Activated CD8-positive, alpha-beta memory T cell treated with anti-CD3 and anti-CD28 coated beads, Interleukin-2, amount 10 ng/mL, durations not matched to agents 7 days and 5 days (primary cell): ENCODE data around the gene LPO. TPM values are rescaled to one million over a fixed set of nuclear protein-coding genes. Genes with fewer than 3 reads are reported as not detected.

ENCODE experiments used
- ATAC-seq: fragments of 150-1000 bp; cut with Tn5 transposase; one replicate; pipeline ENCODE4 v1.10.0; 2021; ENCODE audit warnings: moderate library complexity
- CTCF ChIA-PET: fragments of 350-600 bp; sonication (Branson Sonifier 250); formaldehyde crosslinking; loops from one replicate; lab custom pipeline; 2021; ENCODE audit warnings: antibody characterized with exemption; lab: Charles Lee
- DNase-seq: peaks from one replicate; pipeline ENCODE4 v3.0.0-alpha.2; 2020
- H3K27ac Mint-ChIP-seq: one replicate; pipeline ENCODE4 v1.8.0; 2021; ENCODE audit warnings: mild to moderate bottlenecking, mixed read lengths
- H3K27me3 Mint-ChIP-seq: one replicate; pipeline ENCODE4 v1.8.0; 2021; ENCODE audit warnings: mixed read lengths
- H3K36me3 Mint-ChIP-seq: one replicate; pipeline ENCODE4 v1.8.0; 2021; ENCODE audit warnings: mild to moderate bottlenecking, mixed read lengths
- H3K4me1 Mint-ChIP-seq: one replicate; pipeline ENCODE4 v1.8.0; 2021; ENCODE audit warnings: mixed read lengths
- H3K4me3 Mint-ChIP-seq: one replicate; pipeline ENCODE4 v1.8.0; 2021; ENCODE audit warnings: mild to moderate bottlenecking, moderate library complexity, mixed read lengths
- H3K9me3 Mint-ChIP-seq: one replicate; pipeline ENCODE4 v1.8.0; 2022; ENCODE audit warnings: low read depth, mixed read lengths
- total RNA-seq, 2 experiments: library from RNA; stranded (reverse); gene quantifications; one replicate each; pipeline ENCODE4 v1.2.3, GENCODE V29; 2021

LPO gene
- total RNA-seq, 2 experiments from 2014 or later = not detected

- Mint-ChIP-seq H3K9me3 (no peaks in the 10 kb centered on the region), H3K4me3 (peak overlapping the region; percentile 66), H3K36me3 (no peaks in the 10 kb centered on the region), H3K27me3 (peaks cover 58% of the 10 kb centered on the region), H3K4me1 (peaks cover 22% of the 10 kb centered on the region), H3K27ac (no peak overlapping the region)
- DNase-seq (peak; percentile 77), ATAC-seq (peak; percentile 89)
- CTCF ChIA-PET = interaction anchor here (0.6 to 3.3 kb wide), 45 partner anchors 10 to 759 kb away, joined by 3 to 22 read pairs (median 4); partner anchors contain the start of genes HSF5, LPO, MKS1 and MTMR4
Observed at GRCh38 chr17:58249270-58250133, 11.1 kb downstream of the LPO start.

GRCh38 chr17:58250344-58251011 lies 12.1 kb downstream of the LPO start:
- H3K9me3 Mint-ChIP-seq = no peaks in the 10 kb centered on the region
- H3K4me3 Mint-ChIP-seq = no peak overlapping the region
- H3K27ac Mint-ChIP-seq = no peak overlapping the region
- ATAC-seq (no peak), DNase-seq (peak; percentile 33)
- CTCF ChIA-PET = interaction anchor here (0.5 to 3.3 kb wide), 36 partner anchors 9 to 758 kb away, joined by 3 to 22 read pairs (median 6); partner anchors contain the start of genes HSF5, LPO, MKS1 and MTMR4
- peaks cover 24% of the 10 kb centered on the region for H3K4me1 Mint-ChIP-seq
- H3K36me3 Mint-ChIP-seq = no peaks in the 10 kb centered on the region
- peaks cover 59% of the 10 kb centered on the region for H3K27me3 Mint-ChIP-seq

- no peak overlapping the region for H3K4me3 Mint-ChIP-seq
- peak; percentile 38 for DNase-seq
- H3K27ac Mint-ChIP-seq = no peak overlapping the region
- peaks cover 24% of the 10 kb centered on the region for H3K4me1 Mint-ChIP-seq
- no peaks in the 10 kb centered on the region for H3K9me3 Mint-ChIP-seq
- peaks cover 58% of the 10 kb centered on the region for H3K27me3 Mint-ChIP-seq
- CTCF ChIA-PET = interaction anchor here (1.1 to 3.3 kb wide), 3 partner anchors 12 to 92 kb away, joined by 3 to 11 read pairs (median 5); no protein-coding TSS in a partner anchor
- no peak for ATAC-seq
- H3K36me3 Mint-ChIP-seq = no peaks in the 10 kb centered on the region
Observed at GRCh38 chr17:58252141-58252540, 13.8 kb downstream of the LPO start.

GRCh38 chr17:58253082-58253481 lies 14.7 kb downstream of the LPO start:
- Mint-ChIP-seq H3K27me3 (peaks cover 68% of the 10 kb centered on the region), H3K9me3 (no peaks in the 10 kb centered on the region)
- CTCF ChIA-PET = interaction anchor here (2.1 kb wide), 1 partner anchor 11 kb away, joined by 5 read pairs; no protein-coding TSS in a partner anchor

GRCh38 chr17:58254803-58255202 lies 16.4 kb downstream of the LPO start:
- ATAC-seq (no peak), DNase-seq (peak; percentile 19)
- CTCF ChIA-PET = no interaction called here
- Mint-ChIP-seq H3K9me3 (no peaks in the 10 kb centered on the region), H3K36me3 (no peaks in the 10 kb centered on the region), H3K27ac (no peak overlapping the region), H3K27me3 (peaks cover 71% of the 10 kb centered on the region), H3K4me1 (peaks cover 5% of the 10 kb centered on the region), H3K4me3 (no peak overlapping the region)

More at GRCh38 chr17:58253082-58253481, 14.7 kb downstream of the LPO start:
- Mint-ChIP-seq H3K27ac (no peak overlapping the region), H3K4me1 (peaks cover 15% of the 10 kb centered on the region), H3K36me3 (no peaks in the 10 kb centered on the region), H3K4me3 (no peak overlapping the region)
- DNase-seq (no peak), ATAC-seq (no peak)

- no peak overlapping the region for H3K27ac Mint-ChIP-seq
- peaks cover 83% of the 10 kb centered on the region for H3K27me3 Mint-ChIP-seq
- no peaks in the 10 kb centered on the region for H3K4me1 Mint-ChIP-seq
- DNase-seq (peak; percentile 19), ATAC-seq (no peak)
- no peaks in the 10 kb centered on the region for H3K36me3 Mint-ChIP-seq
- no peak overlapping the region for H3K4me3 Mint-ChIP-seq
- no peaks in the 10 kb centered on the region for H3K9me3 Mint-ChIP-seq
- CTCF ChIA-PET = no interaction called here
Observed at GRCh38 chr17:58262149-58262548, 23.8 kb downstream of the LPO start.

- ATAC-seq (no peak), DNase-seq (peak; percentile 27)
- Mint-ChIP-seq H3K4me3 (no peak overlapping the region), H3K4me1 (no peaks in the 10 kb centered on the region), H3K27ac (no peak overlapping the region), H3K9me3 (no peaks in the 10 kb centered on the region), H3K36me3 (no peaks in the 10 kb centered on the region), H3K27me3 (peaks cover 67% of the 10 kb centered on the region)
- CTCF ChIA-PET = interaction anchor here (2.1 kb wide), 1 partner anchor 11 kb away, joined by 5 read pairs; no protein-coding TSS in a partner anchor
Observed at GRCh38 chr17:58263773-58264172, 25.4 kb downstream of the LPO start.

- no peak for ATAC-seq
- CTCF ChIA-PET = interaction anchor here (2.1 to 4.1 kb wide), 2 partner anchors 12 to 15 kb away, joined by 5 to 14 read pairs; no protein-coding TSS in a partner anchor
- Mint-ChIP-seq H3K4me3 (no peak overlapping the region), H3K27ac (no peak overlapping the region), H3K9me3 (no peaks in the 10 kb centered on the region), H3K4me1 (no peaks in the 10 kb centered on the region), H3K27me3 (peaks cover 61% of the 10 kb centered on the region), H3K36me3 (no peaks in the 10 kb centered on the region)
- peak; percentile 27 for DNase-seq
Observed at GRCh38 chr17:58264407-58265103, 26.2 kb downstream of the LPO start.

- no peaks in the 10 kb centered on the region for H3K9me3 Mint-ChIP-seq
- CTCF ChIA-PET = interaction anchor here (2.1 to 4.1 kb wide), 2 partner anchors 13 to 16 kb away, joined by 5 to 14 read pairs; no protein-coding TSS in a partner anchor
- DNase-seq (no peak), ATAC-seq (no peak)
- peaks cover 59% of the 10 kb centered on the region for H3K27me3 Mint-ChIP-seq
- H3K36me3 Mint-ChIP-seq = no peaks in the 10 kb centered on the region
- no peak overlapping the region for H3K27ac Mint-ChIP-seq
- H3K4me1 Mint-ChIP-seq = no peaks in the 10 kb centered on the region
- no peak overlapping the region for H3K4me3 Mint-ChIP-seq
Observed at GRCh38 chr17:58265271-58265670, 26.9 kb downstream of the LPO start.

- no peaks in the 10 kb centered on the region for H3K9me3 Mint-ChIP-seq
- ATAC-seq (no peak), DNase-seq (peak; percentile 5)
- no peak overlapping the region for H3K27ac Mint-ChIP-seq
- CTCF ChIA-PET = interaction anchor here (0.6 to 4.1 kb wide), 2 partner anchors 16 to 19 kb away, joined by 3 to 14 read pairs; no protein-coding TSS in a partner anchor
- H3K4me3 Mint-ChIP-seq = no peak overlapping the region
- no peaks in the 10 kb centered on the region for H3K36me3 Mint-ChIP-seq
- no peaks in the 10 kb centered on the region for H3K4me1 Mint-ChIP-seq
- peaks cover 50% of the 10 kb centered on the region for H3K27me3 Mint-ChIP-seq
Observed at GRCh38 chr17:58265902-58266875, 27.8 kb downstream of the LPO start.

GRCh38 chr17:58267347-58268324 lies 29.3 kb downstream of the LPO start:
- Mint-ChIP-seq H3K9me3 (no peaks in the 10 kb centered on the region), H3K27me3 (peaks cover 37% of the 10 kb centered on the region), H3K27ac (no peak overlapping the region), H3K36me3 (no peaks in the 10 kb centered on the region), H3K4me1 (no peaks in the 10 kb centered on the region), H3K4me3 (no peak overlapping the region)
- ATAC-seq (no peak), DNase-seq (peak; percentile 31)
- CTCF ChIA-PET = interaction anchor here (4.1 kb wide), 1 partner anchor 18 kb away, joined by 14 read pairs; no protein-coding TSS in a partner anchor
